Liver (tissue), 3 donors: Measurements from ENCODE around the gene JAKMIP3.

ENCODE experiments used
- FOXA1 ChIP-seq: IDR thresholded peaks from 2 replicates; pipeline ENCODE4 v1.6.1; 2016; ENCODE audit warnings: antibody characterized with exemption
- GABPA ChIP-seq, 2 donors: IDR thresholded peaks in 1 of 2; conservative IDR thresholded peaks in 1 of 2; 2 replicates each; pipeline ENCODE4 v1.6.1; 2016; ENCODE audit warnings: antibody characterized with exemption in 2 of 2, mild to moderate bottlenecking in 1 of 2, moderate library complexity in 1 of 2
- HNF4A ChIP-seq, 2 donors: conservative IDR thresholded peaks; 2 replicates each; pipeline ENCODE4 v1.6.1; 2016; ENCODE audit warnings: antibody characterized with exemption in 2 of 2, mild to moderate bottlenecking in 2 of 2
- RAD21 ChIP-seq, 2 donors: IDR thresholded peaks; 2 replicates each; pipeline ENCODE4 v1.6.1; 2016; ENCODE audit warnings: antibody characterized with exemption in 2 of 2, mild to moderate bottlenecking in 2 of 2
- RXRA ChIP-seq, 2 donors: IDR thresholded peaks; 2 replicates each; pipeline ENCODE4 v1.6.1; 2017 to 2018; ENCODE audit warnings: antibody characterized with exemption in 2 of 2, mild to moderate bottlenecking in 1 of 2
- SP1 ChIP-seq: IDR thresholded peaks from 2 replicates; pipeline ENCODE4 v1.6.1; 2018; ENCODE audit warnings: antibody characterized with exemption, mild to moderate bottlenecking
- TAF1 ChIP-seq: conservative IDR thresholded peaks from 2 replicates; pipeline ENCODE4 v1.6.1; 2016; ENCODE audit warnings: antibody characterized with exemption, mild to moderate bottlenecking
- YY1 ChIP-seq: IDR thresholded peaks from 2 replicates; pipeline ENCODE4 v1.6.1; 2016; ENCODE audit warnings: antibody characterized with exemption, mild to moderate bottlenecking
- TF ChIP-seq, protein P1 (sequence below): fragments of 150-350 bp; IDR thresholded peaks from 2 replicates; pipeline ENCODE4 v1.5.1; 2017; ENCODE audit warnings: improper control_type of control experiment, low read depth, low read length; ENCODE audit not compliant: missing input control
- TF ChIP-seq, protein P2 (sequence below): IDR thresholded peaks from 2 replicates; pipeline ENCODE4 v1.6.1; 2016; ENCODE audit warnings: antibody characterized with exemption
- TF ChIP-seq, protein P3 (sequence below): IDR thresholded peaks from 2 replicates; pipeline ENCODE4 v1.6.1; 2016; ENCODE audit warnings: antibody characterized with exemption, mild to moderate bottlenecking
- TF ChIP-seq, protein P4 (sequence below): IDR thresholded peaks from 2 replicates; pipeline ENCODE4 v1.6.1; 2016; ENCODE audit warnings: antibody characterized with exemption
- donor health status: healthy.
- donor health status: healthy.

DNA sequence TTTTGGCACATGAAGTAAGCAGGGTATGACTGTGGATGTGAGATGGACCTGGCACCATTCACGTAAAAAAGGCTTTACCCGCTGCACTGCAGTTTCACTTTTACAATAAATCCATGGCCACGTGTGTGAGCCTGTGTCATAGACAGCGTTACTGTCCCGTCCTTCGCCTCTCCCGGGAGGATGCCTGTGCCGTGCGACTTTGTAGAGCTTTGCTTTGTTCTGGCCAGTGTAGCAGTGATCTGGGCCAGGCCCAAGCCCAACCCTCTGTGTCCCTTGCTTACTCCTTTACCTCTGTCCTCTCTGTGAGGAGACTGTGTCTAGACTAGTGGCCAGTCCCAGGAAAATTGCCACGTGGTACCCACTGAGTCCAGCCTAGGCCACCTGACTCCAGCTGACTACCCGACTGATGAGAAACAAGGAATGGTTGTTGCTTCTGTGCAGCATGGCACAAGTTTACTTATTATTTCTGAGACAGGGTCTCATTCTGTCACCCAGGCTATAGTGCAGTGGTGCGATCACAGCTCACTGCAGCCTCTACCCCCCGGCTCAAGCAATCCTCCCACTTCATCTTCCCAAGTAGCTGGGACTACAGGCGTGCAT lies 48.1 kb downstream of the JAKMIP3 start:
- TF ChIP-seq, protein P1, sequence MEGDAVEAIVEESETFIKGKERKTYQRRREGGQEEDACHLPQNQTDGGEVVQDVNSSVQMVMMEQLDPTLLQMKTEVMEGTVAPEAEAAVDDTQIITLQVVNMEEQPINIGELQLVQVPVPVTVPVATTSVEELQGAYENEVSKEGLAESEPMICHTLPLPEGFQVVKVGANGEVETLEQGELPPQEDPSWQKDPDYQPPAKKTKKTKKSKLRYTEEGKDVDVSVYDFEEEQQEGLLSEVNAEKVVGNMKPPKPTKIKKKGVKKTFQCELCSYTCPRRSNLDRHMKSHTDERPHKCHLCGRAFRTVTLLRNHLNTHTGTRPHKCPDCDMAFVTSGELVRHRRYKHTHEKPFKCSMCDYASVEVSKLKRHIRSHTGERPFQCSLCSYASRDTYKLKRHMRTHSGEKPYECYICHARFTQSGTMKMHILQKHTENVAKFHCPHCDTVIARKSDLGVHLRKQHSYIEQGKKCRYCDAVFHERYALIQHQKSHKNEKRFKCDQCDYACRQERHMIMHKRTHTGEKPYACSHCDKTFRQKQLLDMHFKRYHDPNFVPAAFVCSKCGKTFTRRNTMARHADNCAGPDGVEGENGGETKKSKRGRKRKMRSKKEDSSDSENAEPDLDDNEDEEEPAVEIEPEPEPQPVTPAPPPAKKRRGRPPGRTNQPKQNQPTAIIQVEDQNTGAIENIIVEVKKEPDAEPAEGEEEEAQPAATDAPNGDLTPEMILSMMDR, result no peak
- TF ChIP-seq SP1 (no peak), RXRA (IDR thresholded peaks at IDR 0.05) (no peak), RAD21 (IDR thresholded peaks at IDR 0.05) (no peak), FOXA1 (no peak), TAF1 (no peak), HNF4A (conservative IDR thresholded peaks at IDR 0.05) (no peak), GABPA (IDR thresholded peaks at IDR 0.05 in 1 of 2, conservative IDR thresholded peaks at IDR 0.05 in 1 of 2) (no peak), YY1 (no peak)
- TF ChIP-seq, protein P2, sequence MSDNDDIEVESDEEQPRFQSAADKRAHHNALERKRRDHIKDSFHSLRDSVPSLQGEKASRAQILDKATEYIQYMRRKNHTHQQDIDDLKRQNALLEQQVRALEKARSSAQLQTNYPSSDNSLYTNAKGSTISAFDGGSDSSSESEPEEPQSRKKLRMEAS, result no peak
- TF ChIP-seq, protein P3, sequence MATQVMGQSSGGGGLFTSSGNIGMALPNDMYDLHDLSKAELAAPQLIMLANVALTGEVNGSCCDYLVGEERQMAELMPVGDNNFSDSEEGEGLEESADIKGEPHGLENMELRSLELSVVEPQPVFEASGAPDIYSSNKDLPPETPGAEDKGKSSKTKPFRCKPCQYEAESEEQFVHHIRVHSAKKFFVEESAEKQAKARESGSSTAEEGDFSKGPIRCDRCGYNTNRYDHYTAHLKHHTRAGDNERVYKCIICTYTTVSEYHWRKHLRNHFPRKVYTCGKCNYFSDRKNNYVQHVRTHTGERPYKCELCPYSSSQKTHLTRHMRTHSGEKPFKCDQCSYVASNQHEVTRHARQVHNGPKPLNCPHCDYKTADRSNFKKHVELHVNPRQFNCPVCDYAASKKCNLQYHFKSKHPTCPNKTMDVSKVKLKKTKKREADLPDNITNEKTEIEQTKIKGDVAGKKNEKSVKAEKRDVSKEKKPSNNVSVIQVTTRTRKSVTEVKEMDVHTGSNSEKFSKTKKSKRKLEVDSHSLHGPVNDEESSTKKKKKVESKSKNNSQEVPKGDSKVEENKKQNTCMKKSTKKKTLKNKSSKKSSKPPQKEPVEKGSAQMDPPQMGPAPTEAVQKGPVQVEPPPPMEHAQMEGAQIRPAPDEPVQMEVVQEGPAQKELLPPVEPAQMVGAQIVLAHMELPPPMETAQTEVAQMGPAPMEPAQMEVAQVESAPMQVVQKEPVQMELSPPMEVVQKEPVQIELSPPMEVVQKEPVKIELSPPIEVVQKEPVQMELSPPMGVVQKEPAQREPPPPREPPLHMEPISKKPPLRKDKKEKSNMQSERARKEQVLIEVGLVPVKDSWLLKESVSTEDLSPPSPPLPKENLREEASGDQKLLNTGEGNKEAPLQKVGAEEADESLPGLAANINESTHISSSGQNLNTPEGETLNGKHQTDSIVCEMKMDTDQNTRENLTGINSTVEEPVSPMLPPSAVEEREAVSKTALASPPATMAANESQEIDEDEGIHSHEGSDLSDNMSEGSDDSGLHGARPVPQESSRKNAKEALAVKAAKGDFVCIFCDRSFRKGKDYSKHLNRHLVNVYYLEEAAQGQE, result no peak
- TF ChIP-seq, protein P4, sequence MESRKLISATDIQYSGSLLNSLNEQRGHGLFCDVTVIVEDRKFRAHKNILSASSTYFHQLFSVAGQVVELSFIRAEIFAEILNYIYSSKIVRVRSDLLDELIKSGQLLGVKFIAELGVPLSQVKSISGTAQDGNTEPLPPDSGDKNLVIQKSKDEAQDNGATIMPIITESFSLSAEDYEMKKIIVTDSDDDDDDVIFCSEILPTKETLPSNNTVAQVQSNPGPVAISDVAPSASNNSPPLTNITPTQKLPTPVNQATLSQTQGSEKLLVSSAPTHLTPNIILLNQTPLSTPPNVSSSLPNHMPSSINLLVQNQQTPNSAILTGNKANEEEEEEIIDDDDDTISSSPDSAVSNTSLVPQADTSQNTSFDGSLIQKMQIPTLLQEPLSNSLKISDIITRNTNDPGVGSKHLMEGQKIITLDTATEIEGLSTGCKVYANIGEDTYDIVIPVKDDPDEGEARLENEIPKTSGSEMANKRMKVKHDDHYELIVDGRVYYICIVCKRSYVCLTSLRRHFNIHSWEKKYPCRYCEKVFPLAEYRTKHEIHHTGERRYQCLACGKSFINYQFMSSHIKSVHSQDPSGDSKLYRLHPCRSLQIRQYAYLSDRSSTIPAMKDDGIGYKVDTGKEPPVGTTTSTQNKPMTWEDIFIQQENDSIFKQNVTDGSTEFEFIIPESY, result no peak
